NCI-H1930 (cell line): ENCODE results near the gene DPM1.
"Not testable (repeated sequence)": the region's sequence is repeated elsewhere in the genome, so short reads cannot be mapped to it uniquely, and the experiment has no call there.

Source experiments
- DNase-seq, 2 experiments: peaks; one replicate each; lab custom pipeline; 2025; lab: John Stamatoyannopoulos, UW

DPM1 gene

DNA sequence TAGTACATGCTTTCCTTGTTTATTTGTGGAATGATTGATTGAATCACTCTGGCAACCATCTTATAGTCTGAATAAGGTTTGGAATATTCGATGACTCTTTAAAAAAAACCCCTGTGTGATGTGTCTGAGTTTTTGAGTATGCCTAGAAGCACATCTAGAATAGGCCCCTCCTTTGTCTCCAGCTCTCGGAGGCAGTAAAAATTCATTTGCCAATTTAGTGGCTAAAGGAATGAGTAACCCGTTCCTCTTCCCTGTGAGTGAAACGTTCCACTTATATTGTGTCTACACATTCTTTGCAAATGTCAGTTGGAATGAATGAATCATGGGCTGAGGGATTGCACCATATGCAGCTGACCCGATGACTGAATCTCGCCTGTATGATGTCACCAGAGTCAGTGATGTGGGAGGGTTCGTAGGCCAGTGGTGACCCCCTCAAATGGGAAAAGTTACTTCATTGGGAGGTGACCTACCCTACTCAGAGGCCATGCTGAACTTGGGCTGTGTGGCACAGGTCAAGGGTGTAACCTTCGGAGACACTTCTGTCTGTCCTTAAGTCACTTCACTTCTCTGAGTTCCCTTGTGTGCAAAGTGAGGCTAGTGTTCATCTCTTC lies 21.8 kb upstream of the DPM1 start:
- no peak for DNase-seq

DNA sequence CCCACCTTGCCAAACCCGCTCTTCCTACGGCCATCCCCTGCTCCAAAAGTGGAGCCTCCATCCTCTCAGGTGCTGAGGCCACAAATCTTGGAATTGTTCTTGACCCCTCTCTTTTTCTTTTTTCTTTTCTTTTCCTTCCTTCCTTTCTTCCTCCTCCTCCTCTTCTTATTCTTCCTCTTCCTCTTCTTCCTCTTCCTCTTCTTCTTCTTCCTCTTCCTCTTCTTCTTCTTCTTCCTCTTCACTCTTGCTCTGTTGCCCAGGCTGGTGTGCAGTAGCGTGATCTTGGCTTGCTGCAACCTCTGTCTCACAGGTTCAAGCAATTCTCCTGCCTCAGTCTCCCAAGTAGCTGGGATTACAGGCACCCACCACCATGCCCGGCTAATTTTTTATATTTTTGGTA lies 20.2 kb upstream of the DPM1 start:
- DNase-seq, result not testable (repeated sequence)

DNA sequence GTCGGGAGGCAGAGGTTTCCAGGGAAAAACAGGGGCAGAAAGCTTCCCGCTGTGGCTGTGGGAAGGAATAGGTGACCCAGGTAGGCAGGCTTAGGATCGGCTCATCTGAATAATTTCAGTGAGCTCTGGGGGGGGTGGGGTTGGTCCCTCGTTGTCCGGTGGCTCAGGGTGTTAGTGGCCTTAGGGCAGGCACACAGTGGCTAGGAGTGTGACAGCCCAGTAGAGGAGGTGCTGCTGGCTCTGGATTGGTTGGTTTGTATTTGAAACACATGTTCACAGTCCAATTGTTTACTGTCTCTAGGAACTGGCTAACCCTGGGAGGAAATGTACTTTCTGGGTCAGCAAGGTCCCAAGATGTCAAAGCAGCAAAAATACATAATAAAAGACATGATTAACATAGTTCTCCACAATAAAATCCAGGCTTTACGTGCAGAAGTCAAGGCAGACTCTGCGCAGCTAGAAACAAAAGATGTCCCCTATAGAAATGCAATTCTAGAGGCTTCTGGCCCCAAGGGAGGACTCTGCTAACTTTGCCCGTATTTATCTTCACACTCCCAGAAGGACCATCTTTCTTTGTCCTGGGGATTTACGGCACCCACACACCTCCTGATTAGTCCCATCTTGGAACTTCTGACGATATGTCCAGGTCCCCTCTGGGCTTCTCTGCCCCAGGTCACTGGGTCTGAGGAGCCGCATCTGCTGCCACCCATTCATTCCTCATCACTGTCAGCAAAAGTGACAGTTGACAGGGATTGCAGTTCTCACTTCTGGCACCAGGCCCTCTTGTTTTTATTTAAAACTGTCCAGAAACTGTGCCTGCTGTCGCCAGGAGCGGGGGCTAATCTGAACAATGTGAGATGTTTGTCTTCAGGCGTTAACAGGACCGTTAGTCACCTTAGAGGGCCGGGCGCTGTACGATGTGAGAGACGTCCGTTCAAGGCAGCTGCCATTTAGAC lies 19.0 kb upstream of the DPM1 start:
- DNase-seq, result no peak

DNA sequence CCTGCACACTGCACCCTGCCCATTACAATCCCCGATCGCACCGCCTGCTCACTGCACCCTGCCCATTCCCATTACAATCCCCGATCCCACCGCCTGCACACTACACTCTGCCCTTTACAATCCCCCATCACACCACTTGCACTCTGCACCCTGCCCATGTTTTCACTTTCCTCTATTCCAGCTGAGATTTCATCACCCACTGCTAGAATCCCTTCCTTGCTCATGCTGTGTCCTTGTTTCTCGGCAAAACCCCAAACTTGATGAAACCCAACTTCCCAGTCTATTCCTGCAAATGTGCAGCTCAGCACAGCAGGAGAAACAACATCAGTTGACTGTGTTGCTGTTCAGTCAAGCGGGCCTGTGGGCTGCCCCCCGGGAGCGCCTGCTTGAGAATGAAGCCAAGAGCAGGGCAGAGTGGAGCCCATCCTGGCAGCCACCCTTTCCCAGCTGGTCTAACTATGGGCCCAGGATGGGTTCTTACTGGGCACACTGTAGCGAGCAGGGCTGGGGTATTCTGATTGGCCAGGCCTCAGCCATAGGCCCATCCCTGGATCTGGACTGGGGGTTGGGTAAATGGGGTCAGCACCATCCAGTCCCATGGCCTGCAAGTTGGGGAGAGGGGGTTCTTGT lies 17.5 kb upstream of the DPM1 start:
- DNase-seq, result no peak

DNA sequence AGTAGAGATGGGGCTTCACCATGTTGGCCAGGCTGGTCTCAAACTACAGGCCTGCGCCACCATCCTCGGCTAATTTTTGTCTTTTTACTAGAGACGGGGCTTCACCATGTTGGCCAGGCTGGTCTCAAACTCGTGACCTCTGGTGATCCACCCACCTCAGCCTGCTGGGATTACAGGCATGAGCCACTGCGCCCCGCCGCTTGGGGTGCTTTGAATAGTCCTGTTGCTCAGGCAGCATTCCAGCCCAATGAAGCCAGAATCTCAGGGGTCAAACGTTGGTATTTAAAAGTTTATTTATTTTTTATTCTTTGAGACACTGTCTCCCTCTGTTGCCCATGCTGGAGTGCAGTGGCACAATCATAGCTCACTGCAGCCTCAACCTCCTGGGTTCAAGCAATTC lies 11.6 kb upstream of the DPM1 start:
- no peak for DNase-seq

DNA sequence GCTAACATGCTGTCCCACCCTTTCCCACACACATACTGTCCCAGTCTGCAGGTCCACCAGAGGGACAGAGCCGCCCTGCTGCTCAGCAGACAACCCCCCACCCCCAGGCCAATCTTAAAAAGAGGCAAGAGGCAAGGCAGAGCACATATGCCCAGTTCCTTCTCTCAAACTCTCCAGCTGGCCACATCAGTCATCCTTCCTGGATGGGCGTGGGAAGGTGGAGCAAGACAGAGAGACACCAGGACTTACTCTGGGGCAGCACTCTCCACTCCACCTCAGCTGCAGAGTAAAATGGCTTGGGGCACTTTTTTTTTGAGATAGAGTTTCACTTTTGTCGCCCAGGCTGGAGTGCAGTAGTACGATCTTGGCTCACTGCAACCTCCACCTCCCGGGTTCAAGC lies 11.1 kb upstream of the DPM1 start:
- no peak for DNase-seq

DNA sequence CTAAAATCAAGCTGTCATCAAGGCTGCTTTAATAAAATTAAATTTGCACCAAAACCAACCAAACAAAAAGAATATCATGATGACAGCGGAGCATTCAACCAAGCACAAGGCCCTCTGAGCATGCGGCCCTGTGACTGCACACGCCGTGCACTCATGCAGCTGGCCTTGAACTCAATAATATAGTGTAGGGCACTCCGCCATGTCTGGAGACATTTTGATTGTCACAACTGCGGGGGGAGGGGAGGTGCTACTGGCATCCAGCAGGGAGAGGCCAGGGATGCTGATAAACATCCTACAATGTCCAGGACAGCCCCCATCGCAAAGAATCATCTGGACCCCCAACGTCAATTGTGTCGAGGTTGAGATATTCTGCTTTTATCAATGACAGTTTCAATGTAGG lies 10.0 kb upstream of the DPM1 start:
- DNase-seq, result no peak

DNA sequence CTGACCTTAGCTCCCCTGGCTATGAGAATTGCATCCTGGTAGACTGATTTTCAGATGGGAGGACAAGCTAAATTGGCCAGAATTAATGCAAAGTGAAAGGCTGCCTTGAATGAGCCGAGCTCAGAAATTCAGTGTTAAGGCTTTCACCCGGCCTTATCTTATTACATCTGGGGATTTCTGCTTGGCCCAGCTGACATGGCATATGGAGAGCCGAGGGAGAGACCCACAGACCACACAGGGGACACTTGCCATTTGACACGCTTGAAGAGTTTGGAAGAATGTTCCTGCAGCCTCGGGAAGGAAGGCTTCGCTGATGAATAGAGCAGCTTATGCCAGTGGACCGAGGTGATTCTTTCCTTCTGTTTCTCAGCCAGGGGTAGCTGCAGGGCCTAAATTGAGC lies 9.3 kb upstream of the DPM1 start:
- no peak for DNase-seq

DNA sequence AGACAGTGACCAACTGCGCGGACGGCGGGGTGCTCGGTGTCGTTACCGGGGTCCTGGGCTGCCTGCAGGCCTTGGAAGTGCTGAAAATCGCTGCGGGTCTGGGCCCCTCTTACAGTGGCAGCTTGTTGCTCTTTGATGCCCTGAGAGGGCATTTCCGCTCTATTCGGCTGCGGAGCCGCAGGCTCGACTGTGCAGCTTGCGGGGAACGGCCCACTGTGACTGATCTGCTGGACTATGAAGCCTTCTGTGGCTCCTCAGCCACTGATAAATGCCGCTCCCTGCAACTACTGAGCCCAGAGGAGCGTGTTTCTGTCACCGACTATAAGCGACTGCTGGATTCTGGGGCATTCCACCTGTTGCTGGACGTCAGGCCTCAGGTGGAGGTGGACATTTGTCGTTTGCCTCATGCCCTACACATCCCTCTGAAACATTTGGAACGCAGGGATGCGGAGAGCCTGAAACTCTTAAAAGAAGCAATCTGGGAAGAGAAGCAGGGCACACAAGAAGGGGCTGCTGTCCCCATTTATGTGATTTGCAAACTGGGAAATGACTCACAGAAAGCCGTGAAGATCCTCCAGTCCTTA lies 1.3 kb upstream of the DPM1 start:
- no peak for DNase-seq

DNA sequence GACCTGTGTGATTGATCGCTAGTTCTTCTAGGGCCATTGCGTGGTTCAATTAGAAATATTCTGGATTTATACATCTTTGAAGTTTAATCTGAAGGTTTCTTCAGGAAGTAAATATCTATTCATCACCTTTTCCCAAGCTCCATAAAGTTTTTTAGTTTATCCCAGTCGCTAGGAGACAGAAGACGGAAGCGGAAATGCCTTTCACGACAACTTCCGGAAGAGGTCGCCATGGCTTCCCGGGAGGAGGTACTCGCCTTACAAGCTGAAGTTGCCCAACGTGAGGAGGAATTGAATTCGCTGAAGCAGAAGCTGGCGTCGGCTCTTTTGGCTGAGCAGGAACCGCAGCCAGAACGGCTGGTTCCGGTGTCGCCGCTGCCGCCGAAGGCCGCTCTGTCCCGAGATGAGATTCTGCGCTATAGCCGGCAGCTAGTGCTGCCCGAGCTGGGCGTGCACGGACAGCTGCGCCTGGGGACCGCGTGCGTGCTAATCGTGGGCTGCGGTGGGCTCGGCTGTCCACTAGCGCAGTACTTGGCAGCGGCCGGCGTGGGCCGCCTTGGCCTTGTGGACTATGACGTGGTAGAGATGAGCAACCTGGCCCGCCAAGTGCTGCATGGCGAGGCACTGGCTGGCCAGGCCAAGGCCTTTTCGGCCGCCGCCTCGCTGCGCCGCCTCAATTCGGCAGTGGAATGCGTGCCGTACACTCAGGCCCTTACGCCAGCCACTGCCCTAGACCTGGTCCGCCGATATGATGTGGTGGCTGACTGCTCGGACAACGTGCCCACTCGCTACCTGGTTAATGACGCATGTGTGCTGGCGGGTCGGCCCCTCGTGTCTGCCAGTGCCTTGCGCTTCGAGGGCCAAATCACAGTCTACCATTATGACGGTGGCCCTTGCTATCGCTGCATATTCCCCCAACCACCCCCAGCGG lies 547 bp upstream of the DPM1 start, which contains the start of gene MOCS3:
TSS of gene MOCS3 (plus strand) at position 204 of the 928 bp plus-strand sequence. CDS start at position 229, 25 bp downstream.
- peak; percentile 78 to 94 for DNase-seq

DNA sequence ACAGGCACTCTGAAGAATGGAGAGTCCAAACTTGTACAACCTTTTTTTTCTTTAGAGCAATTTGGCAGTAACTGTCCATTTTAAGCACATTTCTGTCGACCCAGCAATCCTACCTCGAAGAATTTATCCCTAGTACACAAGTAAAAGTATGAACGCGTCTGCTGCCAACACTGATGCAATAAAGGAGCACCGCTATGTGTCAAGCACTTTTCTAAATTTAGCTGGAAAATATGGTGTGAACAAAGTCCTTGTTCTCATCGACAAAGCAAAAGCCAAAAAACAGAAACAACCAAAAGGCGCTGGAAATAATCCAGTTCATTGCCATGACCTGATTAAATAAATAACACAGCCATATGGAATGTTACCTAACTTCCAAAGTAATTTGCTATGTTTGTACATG lies 1.1 kb downstream of the DPM1 start:
- DNase-seq, result no peak

DNA sequence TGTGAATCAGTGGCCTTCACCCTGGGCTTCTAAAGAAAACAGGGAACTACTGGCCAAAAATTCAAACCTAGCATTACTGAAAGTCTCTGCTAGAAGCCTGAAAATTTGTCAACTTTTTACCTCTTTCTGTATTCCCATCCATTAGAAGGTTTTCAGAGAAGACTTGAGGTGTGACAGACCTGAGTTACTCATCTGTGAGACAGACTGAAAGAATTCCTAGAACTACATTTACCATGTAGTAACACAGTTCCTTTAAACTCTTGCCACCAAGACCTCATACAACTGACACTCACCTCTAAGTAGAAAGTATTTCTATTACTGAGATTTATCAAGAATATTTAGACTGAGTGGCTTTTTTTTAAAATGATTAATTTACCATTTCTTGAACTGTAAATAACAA lies 4.5 kb downstream of the DPM1 start:
- DNase-seq, result no peak

DNA sequence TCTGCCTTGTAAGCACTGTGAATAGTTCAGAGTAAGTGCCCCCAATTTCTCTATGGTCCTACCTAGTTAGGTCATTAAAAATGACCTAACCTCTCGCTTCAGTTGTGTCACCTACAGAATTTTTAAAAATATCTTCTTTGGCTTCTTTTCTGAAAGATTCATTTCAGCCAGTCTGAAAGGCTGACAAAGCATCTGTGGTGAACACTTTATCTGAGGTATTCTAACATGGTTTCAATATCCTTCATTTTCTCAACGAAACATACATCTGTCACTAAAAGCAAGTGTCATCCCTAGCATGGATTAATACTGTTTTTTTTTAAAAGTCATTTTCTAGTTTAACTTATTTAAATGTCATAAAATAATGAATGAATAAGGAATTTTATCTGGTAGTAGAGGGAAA lies 5.1 kb downstream of the DPM1 start:
- DNase-seq, result no peak

DNA sequence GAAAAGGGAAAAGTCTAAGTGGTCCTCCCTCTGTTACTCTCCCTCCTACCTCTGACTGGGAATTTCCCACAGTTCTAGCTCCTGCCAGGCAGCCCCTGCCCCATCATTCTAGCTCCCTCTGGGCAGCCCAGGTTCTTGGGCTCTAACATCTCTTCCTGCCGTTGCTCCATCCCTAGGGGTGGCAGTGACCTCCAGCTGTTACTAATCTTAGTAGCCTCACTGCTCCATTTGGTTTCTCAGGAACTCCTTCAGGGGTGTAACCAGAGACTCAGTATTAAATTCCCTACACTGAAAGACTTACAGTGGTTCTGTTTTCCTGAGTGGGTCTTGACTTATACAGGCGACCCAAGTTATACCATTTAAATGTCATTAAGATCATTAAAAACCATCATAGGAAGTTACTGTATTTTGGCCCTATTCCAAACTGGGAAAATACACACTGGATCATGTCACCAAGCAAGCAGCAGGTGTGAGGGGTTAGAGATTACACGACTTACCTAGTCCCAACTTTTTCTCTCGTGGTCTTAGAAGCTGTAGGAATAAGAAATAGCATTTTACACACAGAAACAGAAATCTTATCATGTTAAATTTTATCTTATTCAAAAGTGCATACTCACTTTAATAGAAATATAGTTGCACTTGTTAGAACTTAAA lies 10.1 kb downstream of the DPM1 start:
- no peak for DNase-seq

DNA sequence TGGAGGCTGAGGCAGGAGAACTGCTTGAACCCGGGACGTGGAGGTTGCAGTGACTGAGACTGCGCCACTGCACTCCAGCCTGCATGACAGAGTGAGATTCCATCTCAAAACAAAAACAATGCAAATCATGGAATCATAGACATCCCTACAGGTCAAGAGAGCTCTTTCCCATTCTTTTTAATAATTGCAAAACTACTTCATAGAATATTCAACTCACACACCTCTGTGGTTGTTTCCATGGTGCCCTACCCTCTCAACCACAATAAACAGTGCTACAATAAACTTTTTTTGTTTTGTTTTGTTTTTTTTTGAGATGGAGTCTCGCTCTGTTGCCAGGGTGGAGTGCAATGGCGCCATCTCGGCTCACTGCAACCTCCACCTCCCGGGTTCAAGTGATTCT lies 15.3 kb downstream of the DPM1 start:
- DNase-seq, result no peak

DNA sequence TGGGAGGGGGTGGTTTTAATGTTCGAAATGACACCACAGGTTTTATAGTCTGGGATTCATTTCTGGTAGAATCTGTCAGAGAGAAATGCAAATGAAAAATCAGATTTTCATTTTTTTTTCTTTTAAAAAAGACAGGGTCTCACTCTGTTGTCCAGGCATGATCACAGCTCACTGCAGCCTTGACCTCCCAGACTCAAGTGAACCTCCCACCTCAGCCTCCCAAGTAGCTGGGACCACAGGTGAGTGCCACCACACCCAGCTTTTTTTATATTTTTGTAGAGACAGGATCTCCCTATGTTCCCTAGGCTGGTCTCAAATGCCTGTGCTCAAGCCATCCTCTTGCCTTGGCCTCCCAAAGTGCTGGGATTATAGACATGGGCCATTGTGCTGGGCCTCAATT lies 24.7 kb downstream of the DPM1 start:
- no peak for DNase-seq

DNA sequence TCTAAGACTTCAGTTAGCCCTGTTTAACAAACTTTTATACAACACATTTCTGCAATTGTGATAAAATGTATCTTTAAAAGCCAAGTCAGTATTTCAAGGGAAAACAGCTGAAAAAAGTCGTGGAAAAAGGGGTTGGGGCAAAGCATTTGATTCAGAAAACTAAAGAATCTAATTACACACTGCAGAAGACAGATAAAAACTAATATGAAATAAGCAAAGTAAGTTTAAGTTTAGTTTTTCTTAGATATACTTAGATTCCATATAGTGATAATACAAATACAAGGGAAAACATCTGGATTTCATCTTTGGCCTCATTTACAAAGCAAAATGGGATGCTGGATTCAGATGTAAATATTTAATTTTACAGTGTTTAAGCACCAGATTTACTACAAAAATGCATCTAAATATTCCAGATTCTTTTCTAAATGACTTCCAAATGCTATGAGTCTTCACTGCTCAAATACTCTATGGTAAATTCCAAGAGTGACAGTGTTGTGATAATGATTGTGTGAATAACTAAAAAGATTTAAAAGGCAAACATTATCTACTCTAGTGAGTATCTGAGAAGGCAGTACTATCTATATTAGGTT lies 25.5 kb downstream of the DPM1 start:
- no peak for DNase-seq

DNA sequence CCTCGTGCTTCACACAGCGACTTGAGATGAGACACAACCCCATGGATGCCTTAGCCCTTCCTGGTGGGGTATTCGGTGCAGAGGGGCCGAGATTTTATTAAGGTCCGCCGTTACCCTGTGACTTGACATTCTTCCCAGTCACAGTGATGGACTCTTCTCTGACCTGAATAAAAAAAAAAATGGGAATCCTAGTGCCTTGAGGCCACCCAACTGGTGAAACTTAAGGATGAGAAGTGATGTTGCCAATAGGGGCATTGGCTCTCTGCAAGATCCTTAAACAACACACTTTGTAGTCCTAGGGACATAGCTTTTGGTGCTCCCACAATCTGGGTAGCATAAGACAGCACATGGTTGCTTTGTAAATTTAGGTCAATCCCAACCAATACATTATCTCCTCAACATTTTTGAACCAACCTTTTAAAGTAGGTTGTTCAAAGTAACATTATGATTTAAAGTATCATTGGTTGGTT lies 26.3 kb downstream of the DPM1 start:
- DNase-seq, result no peak

DNA sequence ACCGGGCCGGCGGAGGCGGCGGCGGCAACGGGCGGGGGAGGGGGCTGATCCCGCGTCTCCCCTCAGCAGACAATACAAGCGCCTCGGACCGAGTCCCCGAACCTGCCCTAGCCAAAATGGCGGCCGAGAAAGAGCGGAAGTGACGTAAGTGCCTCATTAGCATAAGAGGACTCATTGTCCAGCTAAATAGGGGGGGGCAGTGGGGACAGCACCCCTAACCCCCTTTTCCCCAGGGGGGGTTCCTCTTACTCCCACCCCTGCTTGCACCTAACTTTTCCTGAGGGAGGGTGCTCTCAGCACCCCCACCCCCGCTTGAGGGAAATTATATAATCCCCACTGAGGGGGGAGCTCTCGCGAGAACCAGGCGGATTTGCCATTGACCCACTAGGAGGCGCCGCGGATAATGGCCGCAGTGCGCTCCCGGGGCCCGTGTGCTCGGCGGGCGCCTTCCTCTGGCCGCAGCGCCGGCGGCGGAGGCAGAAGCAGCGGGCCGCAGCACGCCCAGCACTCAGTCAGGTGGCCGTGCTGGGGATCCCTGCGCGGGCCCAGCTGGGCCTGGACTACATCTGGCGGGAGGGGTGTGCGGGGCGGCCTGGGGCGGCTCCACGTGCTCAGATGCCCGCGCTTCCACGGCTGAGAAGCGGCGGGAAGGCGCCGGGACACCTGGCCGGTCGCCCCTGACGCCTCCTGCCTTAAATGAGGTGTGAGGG lies 26.9 kb downstream of the DPM1 start, which contains the start of gene ADNP:
TSS of gene ADNP (minus strand) at position 132 of the 710 bp plus-strand sequence. CDS start 27,441 bp downstream, outside the sequence.
- DNase-seq, result peak; percentile 96 to 98

DNA sequence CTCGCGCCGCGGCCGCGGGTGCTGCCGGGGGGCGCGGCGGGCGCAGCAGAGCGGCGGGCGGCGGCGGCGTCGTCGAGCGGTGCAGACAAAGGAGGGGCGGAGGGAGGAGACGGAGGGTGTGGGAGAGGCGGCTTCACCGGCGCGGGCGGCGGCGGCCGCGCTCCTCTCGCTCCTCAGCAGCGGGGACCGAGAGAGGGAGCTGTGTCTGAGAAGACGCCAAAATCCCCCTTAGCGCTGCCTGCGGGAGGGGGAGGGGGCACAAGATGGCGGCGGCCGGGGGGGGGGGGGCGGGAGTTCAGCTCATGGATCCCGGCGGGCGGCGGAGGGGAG lies 27.4 kb downstream of the DPM1 start:
- peak in 1 of 2 experiments; percentile 81 for DNase-seq
